HK-2 (cell line): ENCODE data around the gene IGSF5.
"Not testable (repeated sequence)": the region's sequence is repeated elsewhere in the genome, so short reads cannot be mapped to it uniquely, and the experiment has no call there.

Source experiments
- DNase-seq: peaks from one replicate; pipeline ENCODE4 v3.0.0-alpha.2; 2018; ENCODE audit not compliant: unreplicated experiment

Gene IGSF5

GRCh38 chr21:39738566-39738965, 6.4 kb upstream of the IGSF5 start:
- DNase-seq = no peak

GRCh38 chr21:39739531-39739930, 5.5 kb upstream of the IGSF5 start:
- DNase-seq = not testable (repeated sequence)

DNA sequence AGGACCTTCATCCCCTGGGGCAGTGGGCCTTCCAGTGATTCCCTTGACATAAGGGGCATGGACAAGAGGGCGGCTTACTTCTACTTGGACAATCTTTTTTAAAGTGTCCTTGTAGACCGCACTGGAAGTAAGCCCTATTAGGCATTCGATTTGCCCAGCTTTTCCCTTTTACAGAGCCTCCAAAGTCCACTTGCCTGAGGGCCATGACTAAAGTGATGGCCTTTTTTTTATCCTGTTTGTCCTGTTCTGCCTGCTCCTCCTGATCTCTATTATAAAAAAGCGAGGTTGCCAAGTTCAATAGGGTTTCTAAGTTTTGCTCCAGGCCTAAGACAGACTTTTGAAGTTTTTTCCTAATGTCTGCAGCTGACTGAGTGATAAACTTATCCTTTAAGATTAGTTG, 2.4 kb upstream of the IGSF5 start:
- not testable (repeated sequence) for DNase-seq

DNA sequence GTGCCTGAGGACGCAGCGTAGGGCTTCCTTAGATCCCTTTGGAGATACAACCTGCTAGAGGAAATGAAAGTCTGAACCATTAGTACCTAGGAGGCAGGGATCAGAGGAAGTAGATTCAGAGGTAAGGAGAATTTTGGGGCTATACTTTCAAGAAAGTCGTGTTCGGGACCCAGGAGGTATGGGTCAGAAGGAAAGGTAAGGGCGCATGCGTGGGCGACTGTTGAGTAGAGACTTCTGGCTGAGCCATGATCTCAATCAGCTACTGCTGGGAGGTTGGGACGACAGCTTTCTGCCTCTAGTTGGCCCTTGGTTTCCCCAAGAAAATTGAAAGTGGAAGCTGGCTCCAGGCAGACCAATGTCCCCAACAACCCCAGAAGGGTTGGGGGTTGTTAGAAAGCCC, 349 bp downstream of the IGSF5 start:
- not testable (repeated sequence) for DNase-seq

DNA sequence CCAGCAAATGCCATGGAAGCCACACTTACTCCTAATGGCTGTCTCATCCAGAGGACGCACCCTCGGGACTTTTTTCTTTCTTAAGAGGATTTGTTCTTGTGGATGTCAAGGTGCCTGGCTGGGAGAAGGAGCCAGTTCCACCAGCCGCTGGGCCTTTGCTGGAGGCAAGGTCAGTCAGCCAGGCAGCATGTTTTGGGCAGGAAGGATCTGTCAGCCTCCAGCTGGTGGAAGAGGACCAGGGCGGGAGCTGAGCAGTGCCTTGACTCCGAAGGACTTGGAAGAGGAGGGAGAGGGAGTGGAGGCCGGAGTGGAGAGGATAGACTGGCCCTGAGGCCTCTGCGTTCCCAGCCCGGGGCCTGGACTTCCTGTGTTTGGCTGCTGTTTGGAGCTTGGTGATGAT, 5.7 kb downstream of the IGSF5 start:
- DNase-seq = no peak

GRCh38 chr21:39754811-39755210, 9.8 kb downstream of the IGSF5 start:
- DNase-seq = no peak

DNA sequence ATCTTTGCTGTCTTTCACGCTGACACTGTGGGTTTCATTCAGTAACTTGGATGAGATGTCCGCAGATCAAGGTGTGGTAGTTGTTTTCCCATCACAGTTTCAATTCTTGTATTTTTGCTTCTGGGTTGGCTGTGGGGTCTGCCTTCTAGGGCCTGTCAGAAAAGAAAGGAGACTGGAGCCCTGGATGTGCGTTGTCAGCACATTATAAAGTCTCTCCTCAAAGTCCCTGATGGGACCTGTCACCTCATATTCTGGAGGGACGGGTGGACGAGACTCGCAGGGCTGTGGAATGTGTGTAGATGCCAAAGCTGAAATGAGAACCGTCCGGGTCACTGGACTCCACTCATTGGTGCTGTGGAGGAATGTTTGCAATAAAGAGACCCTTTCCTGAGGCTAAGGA, 11.3 kb downstream of the IGSF5 start:
- no peak for DNase-seq

DNA sequence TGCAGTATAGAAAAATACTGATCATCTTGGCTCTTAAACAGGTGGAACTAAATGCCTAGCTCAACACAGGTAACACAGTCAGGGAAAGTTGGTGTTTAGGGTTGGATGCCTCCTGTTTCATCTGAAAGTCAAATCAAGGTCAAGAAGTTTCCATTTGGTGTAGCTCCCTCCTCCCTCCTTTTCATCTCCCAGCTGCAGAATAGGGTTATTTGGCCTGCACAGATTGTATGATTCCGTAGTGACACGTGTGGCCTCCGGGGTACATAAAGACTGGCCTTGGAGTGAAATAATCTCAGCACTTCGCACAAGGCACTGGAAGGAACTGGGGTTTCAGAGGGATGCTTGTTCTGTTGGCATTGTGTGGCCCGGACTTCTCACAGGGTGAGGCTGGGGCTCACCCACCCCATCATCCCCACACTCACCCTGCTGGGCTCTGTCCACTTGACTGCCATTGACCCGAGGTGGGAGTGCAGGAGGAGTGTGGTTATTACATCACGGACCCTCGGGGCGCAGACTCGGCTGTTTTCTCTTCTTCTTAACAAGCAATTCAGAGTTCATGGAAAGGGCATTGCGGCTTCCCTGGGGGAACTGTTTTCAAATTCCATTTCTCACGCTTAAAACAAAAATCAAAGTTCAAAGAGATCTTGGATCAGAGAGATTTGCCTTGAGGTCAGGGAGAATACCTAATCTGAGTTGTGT, 18.4 kb downstream of the IGSF5 start:
- no peak for DNase-seq

DNA sequence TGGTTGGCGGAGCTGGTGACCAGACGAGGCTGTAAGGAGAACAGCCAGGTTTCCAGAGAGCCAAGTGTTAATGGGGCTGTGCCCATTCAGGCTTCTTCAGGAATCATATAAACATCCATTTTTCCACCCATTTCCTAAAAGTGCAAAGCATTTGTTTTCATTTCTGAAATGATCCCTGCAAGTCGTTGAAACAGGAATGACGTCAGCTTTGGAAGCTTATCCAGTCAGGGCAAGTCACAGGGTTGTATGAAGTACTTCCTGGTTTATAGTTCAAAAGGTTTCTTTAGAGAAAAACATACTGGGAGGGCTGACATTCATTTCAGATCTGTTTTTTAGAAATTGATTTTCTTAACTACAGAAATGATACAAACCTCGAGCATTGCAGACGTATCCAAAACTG, 29.2 kb downstream of the IGSF5 start:
- no peak for DNase-seq

DNA sequence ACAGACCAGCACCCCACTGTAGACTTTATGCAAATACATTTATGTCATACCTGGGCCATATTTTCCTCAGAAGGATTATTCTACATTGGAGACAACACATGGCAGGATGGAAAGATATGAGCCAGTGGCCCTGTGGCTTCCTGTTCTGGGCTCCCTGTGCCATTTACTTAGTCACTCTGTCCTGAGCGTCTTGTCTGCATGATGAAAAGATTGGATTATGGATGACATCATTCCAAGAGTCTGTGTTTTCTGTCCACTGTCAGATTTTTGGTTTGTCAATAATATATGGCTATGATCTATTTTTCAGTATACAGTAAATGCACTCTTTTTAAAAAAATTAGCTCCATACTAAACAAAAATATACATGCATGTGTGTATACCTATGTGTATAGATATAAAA, 30.8 kb downstream of the IGSF5 start:
- DNase-seq = no peak

GRCh38 chr21:39776589-39776988, 31.6 kb downstream of the IGSF5 start:
- no peak for DNase-seq

- no peak for DNase-seq
These were observed 36.3 kb downstream of the IGSF5 start for GRCh38 chr21:39781331-39781730.

- DNase-seq = peak; percentile 90
These were observed 43.4 kb downstream of the IGSF5 start for GRCh38 chr21:39788383-39788782.

DNA sequence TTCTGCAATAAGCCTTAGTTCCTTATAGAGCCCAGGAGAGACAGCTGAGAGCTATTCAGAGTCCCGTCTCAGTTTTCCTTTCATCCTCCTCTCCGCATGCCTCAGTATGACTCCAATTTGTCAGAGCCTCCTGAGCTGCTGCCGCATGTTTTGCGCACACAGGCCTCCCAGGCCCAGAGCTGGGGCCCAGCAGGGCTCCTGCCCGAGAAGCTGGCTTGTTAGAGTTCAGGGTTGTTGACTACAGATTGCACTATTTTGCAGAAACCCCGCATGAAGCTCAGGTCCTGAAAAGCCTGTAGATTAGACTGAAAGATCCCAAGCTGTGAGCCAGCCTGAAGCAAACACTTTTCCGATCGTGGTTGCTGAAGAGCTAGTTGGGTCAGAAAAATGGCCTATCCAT, 51.5 kb downstream of the IGSF5 start:
- no peak for DNase-seq

DNA sequence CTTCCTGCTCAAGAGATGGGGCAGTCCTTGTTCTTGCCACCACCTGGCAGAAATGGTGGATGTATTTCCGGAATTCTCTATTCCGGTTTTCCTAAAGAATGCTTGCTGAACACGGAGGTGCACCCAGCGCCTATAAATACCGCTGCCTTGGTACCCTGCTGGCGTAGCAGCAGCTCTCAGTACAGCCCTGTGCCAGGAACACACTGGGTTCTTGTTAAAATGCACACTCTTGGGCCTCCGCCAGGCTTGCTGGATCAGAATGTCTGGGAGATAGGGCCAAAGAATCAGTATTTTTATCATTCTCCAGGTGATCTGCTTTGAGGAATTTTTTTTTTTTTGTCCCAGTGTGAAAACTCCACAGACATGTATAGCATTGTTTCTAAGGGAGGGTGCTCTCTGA, 54.2 kb downstream of the IGSF5 start:
- DNase-seq = no peak

GRCh38 chr21:39800311-39800710, 55.3 kb downstream of the IGSF5 start:
- DNase-seq = no peak

DNA sequence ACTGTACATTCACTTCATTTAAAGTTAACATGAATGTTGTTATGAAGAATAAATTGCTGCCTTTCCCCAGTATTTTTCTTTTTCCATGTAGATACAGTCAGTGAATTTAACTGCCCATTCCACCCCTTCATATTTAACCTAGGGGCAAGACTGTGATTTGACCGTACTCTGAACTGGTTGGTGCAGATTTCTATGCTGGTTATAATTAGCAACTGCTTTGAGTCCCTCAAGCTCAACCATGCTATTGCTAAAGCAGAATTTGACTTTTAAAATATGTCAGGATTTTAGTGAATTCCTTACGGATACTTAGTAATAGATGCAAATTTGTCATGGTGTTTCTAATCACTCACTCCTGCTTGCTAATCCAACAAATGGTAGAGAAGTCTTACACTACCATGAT, 57.2 kb downstream of the IGSF5 start:
- no peak for DNase-seq

GRCh38 chr21:39803393-39803792, 58.4 kb downstream of the IGSF5 start:
- DNase-seq = no peak

DNA sequence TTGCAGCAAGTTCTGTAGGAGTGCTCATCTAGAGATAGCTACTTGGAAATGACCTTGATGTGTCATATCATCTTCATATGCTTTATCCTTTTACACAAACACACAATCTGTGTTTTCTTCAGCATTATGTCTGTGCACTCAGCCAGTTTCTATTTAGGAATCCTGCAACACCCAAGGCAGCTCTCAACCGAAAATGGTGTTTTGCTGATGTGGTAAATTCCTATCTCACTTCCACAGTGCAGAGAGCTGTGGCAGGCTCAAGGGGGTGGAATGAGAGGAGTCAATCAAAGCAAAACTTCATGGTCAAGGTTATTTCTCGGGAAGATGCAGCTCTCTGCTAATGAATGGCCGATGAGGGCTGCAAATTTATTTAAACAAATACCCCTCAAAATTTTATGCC, 59.3 kb downstream of the IGSF5 start:
- no peak for DNase-seq

- no peak for DNase-seq
These were observed 61.0 kb downstream of the IGSF5 start for GRCh38 chr21:39805983-39806382.

GRCh38 chr21:39807738-39808137, 62.8 kb downstream of the IGSF5 start:
- DNase-seq = no peak

GRCh38 chr21:39809936-39810335, 65.0 kb downstream of the IGSF5 start:
- no peak for DNase-seq

- DNase-seq = no peak
These were observed 68.0 kb downstream of the IGSF5 start for GRCh38 chr21:39812983-39813382.

DNA sequence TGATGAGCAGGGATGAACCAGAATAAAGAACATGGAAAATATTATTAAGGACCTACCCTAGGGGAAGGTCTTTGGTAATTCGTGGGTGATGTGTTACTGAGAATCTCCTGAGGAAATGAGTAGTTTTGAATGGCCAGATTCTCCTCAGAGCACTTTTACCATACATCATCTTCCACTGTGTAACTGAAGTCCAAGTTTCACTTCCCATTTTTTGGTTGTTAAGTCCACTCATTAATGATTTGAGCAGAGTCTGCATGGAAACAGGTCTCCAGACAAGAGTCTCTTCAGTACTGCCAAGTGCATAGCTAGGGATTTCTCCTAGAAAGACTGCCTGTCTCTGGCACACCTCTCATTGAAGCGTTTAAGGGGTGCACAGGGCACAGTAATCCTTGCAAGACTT, 73.6 kb downstream of the IGSF5 start:
- DNase-seq = no peak
